Measurements from ENCODE around the gene EIF4G3. TPM values are rescaled to one million over a fixed set of nuclear protein-coding genes. Genes with fewer than 3 reads are reported as not detected.

The EIF4G3 gene
- total and polyA plus RNA-seq, 10 donors, result 14.3 to 97.3 (median 64.1) TPM

GRCh38 chr1:20871419-20871818 is 305.3 kb downstream of the EIF4G3 start:
- TF ChIP-seq POLR2AphosphoS5 (IDR thresholded peaks at IDR 0.05) (no peak), POLR2A (IDR thresholded peaks at IDR 0.05) (no peak)
- TF ChIP-seq, protein P1, sequence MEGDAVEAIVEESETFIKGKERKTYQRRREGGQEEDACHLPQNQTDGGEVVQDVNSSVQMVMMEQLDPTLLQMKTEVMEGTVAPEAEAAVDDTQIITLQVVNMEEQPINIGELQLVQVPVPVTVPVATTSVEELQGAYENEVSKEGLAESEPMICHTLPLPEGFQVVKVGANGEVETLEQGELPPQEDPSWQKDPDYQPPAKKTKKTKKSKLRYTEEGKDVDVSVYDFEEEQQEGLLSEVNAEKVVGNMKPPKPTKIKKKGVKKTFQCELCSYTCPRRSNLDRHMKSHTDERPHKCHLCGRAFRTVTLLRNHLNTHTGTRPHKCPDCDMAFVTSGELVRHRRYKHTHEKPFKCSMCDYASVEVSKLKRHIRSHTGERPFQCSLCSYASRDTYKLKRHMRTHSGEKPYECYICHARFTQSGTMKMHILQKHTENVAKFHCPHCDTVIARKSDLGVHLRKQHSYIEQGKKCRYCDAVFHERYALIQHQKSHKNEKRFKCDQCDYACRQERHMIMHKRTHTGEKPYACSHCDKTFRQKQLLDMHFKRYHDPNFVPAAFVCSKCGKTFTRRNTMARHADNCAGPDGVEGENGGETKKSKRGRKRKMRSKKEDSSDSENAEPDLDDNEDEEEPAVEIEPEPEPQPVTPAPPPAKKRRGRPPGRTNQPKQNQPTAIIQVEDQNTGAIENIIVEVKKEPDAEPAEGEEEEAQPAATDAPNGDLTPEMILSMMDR (IDR thresholded peaks at IDR 0.05 in 8 of 11, conservative IDR thresholded peaks at IDR 0.05 in 3 of 11), result no peak
- intact Hi-C loops (cut with DNase I; ENCODE audit: low total_unique reads), result no loop called here
- Histone ChIP-seq H3K27ac (peak overlapping the region in 1 of 8 donors; percentile 75), H3K9me3 (no peaks in the 10 kb centered on the region), H3K4me1 (peaks cover 0 to 28% (median 0%) of the 10 kb centered on the region in 6 donors), H3K27me3 (replicated peaks in 1 of 7) (no peaks in the 10 kb centered on the region), H3K4me3 (no peak overlapping the region), H3K36me3 (peaks cover 0 to 24% (median 0%) of the 10 kb centered on the region in 6 donors)
- WGBS, 5 donors, result 0 to 32% (median 24%) methylated on average over 1 of the region's 1 CpG
- DNase-seq, result no peak

- Histone ChIP-seq H3K4me3 (no peak overlapping the region), H3K9me3 (no peaks in the 10 kb centered on the region), H3K4me1 (peaks cover 0 to 26% (median 0%) of the 10 kb centered on the region in 6 donors), H3K27me3 (replicated peaks in 1 of 7) (no peaks in the 10 kb centered on the region), H3K36me3 (peaks cover 0 to 29% (median 0%) of the 10 kb centered on the region in 6 donors), H3K27ac (no peak overlapping the region)
- no peak for DNase-seq
- TF ChIP-seq POLR2AphosphoS5 (IDR thresholded peaks at IDR 0.05) (no peak), POLR2A (IDR thresholded peaks at IDR 0.05) (no peak)
- TF ChIP-seq, protein P1 (IDR thresholded peaks at IDR 0.05 in 8 of 11, conservative IDR thresholded peaks at IDR 0.05 in 3 of 11), result no peak
- 67 to 96% (median 83%) methylated on average over 1 of the region's 1 CpG for WGBS, 5 donors
- intact Hi-C loops (cut with DNase I; ENCODE audit: low total_unique reads), result no loop called here
Measured at GRCh38 chr1:20870718-20871117, 306.0 kb downstream of the EIF4G3 start.

DNA sequence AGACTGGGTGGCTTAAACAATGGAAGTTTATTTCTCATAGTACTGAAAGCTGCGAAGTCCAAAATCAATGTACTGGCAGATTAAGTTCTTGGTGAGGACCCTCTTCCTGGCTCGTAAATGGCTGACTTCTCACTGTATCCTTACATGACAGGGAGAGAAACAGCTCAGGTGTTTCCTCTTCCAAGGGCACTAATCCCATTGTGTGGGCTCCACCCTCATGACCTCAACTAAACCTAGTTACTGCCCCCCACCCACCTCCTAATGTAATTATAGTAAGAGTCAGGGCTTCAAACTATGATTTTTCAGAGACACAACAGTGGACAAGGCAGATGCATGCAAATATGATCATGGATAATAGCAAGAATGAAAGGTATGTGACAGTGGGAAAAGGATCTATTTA is 308.4 kb downstream of the EIF4G3 start:
- no peak overlapping the region for H3K4me3 ChIP-seq
- TF ChIP-seq POLR2A (IDR thresholded peaks at IDR 0.05) (no peak), POLR2AphosphoS5 (IDR thresholded peaks at IDR 0.05) (no peak)
- TF ChIP-seq, protein P1 (IDR thresholded peaks at IDR 0.05 in 8 of 11, conservative IDR thresholded peaks at IDR 0.05 in 3 of 11), result no peak
- no peak overlapping the region for H3K27ac ChIP-seq
- intact Hi-C loops (cut with DNase I; ENCODE audit: low total_unique reads), result no loop called here
- H3K4me1 ChIP-seq, result peaks cover 0 to 12% (median 0%) of the 10 kb centered on the region in 6 donors
- no peak for DNase-seq
- WGBS, 5 donors, result 85 to 98% (median 92%) methylated on average over 2 of the region's 2 CpGs
- H3K9me3 ChIP-seq, result no peaks in the 10 kb centered on the region
- no peaks in the 10 kb centered on the region for H3K27me3 ChIP-seq (replicated peaks in 1 of 7)
- H3K36me3 ChIP-seq, result peaks cover 3 to 37% (median 19%) of the 10 kb centered on the region in 6 donors

DNA sequence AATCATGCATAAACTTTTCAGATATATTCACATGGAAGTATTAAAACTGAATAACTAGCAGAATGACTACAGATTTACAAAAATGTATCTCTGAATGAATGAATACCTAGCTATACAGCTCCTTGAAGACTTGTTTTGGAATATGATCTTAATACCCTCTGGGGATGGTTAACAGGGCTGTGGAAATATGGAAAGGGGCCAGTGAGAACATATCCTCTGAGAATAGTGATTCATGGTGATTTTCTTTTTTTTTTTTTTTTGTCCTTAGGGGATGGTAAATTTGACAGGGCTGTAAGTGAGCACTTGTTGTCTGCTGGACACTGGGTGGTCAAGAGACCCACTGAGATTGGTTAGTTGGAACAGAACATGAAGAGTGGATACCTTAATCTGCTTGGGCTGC is 308.9 kb downstream of the EIF4G3 start:
- no peak for DNase-seq
- H3K9me3 ChIP-seq, result no peaks in the 10 kb centered on the region
- peaks cover 3 to 41% (median 23%) of the 10 kb centered on the region in 6 donors for H3K36me3 ChIP-seq
- intact Hi-C loops (cut with DNase I; ENCODE audit: low total_unique reads), result no loop called here
- peaks cover 0 to 8% (median 0%) of the 10 kb centered on the region in 6 donors for H3K4me1 ChIP-seq
- H3K4me3 ChIP-seq, result no peak overlapping the region
- TF ChIP-seq POLR2A (IDR thresholded peaks at IDR 0.05) (no peak), POLR2AphosphoS5 (IDR thresholded peaks at IDR 0.05) (no peak)
- TF ChIP-seq, protein P1 (IDR thresholded peaks at IDR 0.05 in 8 of 11, conservative IDR thresholded peaks at IDR 0.05 in 3 of 11), result no peak
- no peak overlapping the region for H3K27ac ChIP-seq
- no peaks in the 10 kb centered on the region for H3K27me3 ChIP-seq (replicated peaks in 1 of 7)

Data from spleen (tissue), 11 donors.